NOMO-1 (cell line): ENCODE results near the gene SS18.
"Not testable (repeated sequence)": the region's sequence is repeated elsewhere in the genome, so short reads cannot be mapped to it uniquely, and the experiment has no call there.

ENCODE experiments used
- DNase-seq, 2 experiments: peaks; one replicate each; lab custom pipeline; 2025; ENCODE audit not compliant: unreplicated experiment in 2 of 2; lab: John Stamatoyannopoulos, UW

SS18 gene, protein sequence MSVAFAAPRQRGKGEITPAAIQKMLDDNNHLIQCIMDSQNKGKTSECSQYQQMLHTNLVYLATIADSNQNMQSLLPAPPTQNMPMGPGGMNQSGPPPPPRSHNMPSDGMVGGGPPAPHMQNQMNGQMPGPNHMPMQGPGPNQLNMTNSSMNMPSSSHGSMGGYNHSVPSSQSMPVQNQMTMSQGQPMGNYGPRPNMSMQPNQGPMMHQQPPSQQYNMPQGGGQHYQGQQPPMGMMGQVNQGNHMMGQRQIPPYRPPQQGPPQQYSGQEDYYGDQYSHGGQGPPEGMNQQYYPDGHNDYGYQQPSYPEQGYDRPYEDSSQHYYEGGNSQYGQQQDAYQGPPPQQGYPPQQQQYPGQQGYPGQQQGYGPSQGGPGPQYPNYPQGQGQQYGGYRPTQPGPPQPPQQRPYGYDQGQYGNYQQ

DNA sequence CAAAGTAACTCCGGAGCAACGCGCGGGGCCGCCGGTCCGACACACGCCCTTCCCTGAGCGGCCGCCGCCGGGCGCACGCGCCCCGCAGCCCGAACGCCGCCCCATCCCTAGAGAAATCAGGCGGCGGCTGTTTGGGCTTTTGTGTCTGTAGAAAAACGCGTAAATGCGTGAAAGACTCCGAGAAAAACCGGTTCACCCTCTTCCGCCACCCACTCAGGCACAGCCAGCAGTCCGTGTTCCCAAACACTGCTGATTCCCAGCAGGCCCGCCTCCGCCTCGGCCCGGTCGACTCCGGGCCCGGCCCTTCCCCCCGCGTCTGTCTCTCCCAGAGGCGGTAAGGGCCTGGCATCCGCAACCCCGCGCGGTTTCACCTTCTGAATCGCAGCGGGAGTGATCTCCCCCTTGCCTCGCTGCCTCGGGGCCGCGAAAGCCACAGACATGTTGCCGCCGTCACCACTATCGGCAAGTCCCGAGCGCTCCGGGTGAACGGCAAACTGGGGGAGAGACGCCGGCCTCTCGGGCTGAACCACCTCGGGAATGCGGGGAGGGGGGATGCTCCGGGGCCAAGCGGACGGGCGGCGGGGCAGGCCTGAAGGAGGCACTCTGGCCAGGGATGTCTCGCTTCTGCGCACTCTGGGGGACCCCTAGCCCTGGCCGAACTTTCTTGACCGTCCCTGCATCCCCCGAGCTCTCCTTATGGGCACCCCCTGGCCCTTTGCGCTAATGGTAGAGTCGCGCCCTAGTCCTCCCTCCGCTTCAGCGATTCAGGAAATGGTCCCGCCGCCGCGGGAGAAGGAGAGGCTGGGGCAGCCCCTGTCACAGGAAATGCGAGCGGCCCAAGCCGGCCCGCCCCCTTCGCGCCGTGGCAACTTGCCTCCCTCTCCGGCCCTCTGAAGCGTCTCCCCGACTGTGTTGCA, at the start of gene SS18:
SS18 (minus strand) TSS at position 484 of the 917 bp plus-strand sequence; CDS start at position 440, 44 bp downstream.
- peak; percentile 90 to 97 for DNase-seq

DNA sequence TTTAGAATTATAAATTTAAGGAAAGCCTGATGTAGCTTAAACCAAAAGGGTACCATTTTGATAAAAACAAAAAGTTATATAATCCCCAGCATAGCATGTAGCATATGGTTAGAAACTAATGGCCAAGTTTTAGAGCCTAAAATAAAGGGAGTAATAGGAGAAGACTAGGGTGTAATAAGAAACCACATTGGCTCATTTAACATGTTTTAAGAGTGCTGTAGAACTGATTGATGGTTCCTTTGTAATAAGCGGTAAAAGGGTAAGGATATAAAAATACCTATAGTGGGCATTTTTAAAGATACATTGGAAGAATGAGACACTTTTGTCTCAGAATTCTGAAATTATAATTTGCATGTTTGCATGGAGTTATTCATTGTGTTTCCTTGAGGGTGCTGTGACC, 45.1 kb upstream of the SS18 start:
- no peak for DNase-seq

DNA sequence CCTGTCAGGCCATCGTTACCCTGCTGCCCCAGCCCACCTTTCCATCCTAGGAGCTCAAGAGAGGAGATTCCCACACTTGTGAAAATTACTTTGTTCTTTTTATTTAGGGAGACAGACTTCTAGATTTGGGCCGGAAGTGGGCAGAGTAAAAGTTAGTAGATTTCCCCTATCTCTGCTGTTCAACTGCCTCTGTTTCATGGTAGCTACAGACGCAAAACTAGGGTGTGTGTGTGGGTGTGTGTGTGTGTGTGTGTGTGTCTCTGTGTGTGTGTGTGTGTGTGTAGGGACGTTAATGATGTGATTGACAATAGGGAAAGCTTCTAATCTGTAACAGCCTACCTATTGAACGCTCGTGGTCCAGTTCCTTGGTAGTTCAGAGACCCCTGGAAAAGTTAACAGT, 43.7 kb upstream of the SS18 start:
- DNase-seq = peak; percentile 4 to 41

- peak; percentile 60 to 67 for DNase-seq
These were observed 43.2 kb upstream of the SS18 start, which contains the start of gene PSMA8 for GRCh38 chr18:26133652-26134051. TSS of gene PSMA8 (plus strand) at chr18:26133869. CDS start at chr18:26133966, 97 bp downstream.

DNA sequence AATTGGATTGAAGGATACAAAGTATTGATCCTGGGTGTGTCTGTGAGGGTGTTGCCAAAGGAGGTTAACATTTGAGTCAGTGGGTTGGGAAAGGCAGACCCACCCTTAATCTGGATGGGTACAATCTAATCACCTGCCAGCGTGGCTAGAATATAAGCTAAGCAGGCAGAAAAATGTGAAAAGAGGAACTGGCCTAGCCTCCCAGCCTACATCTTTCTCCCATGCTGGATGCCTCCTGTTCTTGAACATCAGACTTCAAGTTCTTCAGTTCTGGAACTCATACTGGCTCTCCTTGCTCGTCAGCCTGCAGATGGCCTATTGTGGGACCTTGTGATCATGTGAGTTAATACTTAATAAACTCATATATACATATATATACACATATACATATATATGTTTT, 37.8 kb upstream of the SS18 start:
- DNase-seq = not testable (repeated sequence)

- no peak for DNase-seq
These were observed 37.4 kb upstream of the SS18 start for GRCh38 chr18:26127786-26128185.

GRCh38 chr18:26121994-26122393, 31.6 kb upstream of the SS18 start:
- DNase-seq = not testable (repeated sequence)

DNA sequence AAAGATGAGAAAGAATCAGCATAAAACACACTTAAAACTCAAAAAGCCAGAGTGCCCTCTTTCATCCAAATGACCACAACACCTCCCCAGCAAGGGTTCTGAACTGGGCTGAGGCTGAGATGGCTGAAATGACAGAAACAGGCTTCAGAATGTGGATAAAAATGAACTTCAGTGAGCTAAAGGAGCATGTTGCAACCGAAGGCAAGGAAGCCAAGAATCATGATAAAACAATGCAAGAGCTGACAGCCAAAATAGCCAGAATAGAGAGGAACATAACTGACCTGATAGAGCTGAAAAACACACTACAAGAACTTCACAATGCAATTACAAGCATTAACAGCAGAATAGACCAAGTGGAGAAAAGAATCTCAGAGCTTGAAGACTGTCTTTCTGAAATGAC, 31.1 kb upstream of the SS18 start:
- DNase-seq = no peak

DNA sequence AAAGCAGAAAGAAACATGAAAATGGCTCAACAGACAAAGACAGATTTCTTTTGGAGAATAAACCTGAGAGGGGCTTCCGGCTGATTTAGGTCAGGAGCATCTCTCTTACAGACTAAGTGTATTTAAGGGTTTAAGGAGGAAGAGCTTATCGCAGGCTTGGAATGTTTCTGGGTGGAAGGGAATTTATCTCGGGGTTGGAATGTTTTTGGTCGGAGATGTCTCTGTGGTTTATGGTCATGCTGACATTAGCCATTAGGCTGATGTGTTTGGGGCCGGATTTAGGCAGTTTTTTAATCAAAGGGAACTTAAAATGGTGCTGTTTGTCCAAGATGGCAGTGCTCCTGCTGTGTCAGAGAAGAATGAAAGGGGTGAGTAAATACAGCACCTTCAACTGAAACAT, 28.8 kb upstream of the SS18 start:
- DNase-seq = no peak

DNA sequence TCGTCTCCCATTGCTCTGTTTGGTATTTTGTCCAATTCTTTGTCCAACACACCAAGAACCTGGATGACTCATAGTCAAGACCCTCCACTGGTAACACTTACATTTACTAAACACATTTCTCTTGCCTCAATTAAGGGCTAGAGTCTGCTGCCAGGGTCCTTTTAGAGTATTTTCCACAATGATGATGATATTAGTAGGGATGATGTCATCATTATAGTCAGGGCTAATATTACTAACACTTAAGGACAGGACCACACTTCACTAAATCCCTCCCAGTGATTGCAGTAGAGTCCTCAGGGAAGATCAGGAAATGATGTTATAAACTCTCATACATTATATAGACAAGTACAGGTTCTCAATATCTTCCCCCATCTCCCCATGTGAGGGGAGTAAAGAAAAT, 13.6 kb upstream of the SS18 start:
- DNase-seq = no peak

- no peak for DNase-seq
These were observed 13.2 kb upstream of the SS18 start for GRCh38 chr18:26103579-26103978.

- no peak for DNase-seq
These were observed 7.2 kb upstream of the SS18 start for GRCh38 chr18:26097563-26097962.

DNA sequence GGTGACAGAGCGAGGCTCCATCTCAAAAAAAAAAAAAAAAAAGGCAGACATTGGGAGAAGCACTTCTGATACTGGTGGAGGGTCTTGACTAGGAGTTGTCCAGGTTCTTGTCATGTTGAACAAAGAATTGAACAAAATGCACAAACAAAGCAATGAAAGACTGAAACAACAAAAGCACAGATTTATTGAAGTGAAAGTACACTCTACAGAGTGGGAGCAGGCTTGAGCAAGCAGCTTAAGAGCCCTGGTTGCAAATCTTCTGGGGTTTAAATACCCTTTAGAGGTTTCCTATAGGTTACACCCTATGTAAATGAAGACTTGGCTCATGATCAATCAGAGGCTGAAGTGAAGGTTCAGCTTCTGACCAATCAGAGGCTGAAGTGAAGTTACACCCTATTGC, 6.4 kb upstream of the SS18 start:
- DNase-seq = no peak

DNA sequence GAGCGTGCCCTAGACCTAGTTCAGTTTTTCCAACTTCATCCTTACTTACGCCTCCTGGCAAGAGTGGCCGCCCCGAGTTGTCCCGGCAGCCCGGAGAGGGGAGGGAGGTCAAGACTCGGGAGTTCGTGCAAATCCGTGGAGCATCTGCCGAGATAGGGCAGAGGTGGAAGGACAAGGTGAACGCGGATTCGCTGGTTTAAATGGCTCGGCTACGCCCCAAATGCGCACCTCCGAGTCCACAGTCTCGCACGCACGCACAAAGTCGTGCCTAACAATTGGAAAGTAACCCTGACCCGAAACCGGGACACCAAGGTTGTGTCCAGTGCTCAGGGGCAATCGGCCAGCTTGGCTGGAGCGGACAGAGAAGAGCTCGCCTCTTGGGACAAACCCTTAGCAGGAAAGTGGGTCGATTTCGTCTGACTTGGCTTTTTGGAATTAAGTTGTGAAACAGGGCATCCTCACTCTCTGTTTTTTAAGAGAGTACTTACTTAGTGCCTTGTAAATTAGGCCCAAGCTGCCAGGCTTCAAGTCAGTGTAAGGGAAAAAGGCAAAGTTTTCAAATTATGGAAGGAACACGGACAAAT, 726 bp upstream of the SS18 start:
- peak in 1 of 2 experiments; percentile 75 for DNase-seq

DNA sequence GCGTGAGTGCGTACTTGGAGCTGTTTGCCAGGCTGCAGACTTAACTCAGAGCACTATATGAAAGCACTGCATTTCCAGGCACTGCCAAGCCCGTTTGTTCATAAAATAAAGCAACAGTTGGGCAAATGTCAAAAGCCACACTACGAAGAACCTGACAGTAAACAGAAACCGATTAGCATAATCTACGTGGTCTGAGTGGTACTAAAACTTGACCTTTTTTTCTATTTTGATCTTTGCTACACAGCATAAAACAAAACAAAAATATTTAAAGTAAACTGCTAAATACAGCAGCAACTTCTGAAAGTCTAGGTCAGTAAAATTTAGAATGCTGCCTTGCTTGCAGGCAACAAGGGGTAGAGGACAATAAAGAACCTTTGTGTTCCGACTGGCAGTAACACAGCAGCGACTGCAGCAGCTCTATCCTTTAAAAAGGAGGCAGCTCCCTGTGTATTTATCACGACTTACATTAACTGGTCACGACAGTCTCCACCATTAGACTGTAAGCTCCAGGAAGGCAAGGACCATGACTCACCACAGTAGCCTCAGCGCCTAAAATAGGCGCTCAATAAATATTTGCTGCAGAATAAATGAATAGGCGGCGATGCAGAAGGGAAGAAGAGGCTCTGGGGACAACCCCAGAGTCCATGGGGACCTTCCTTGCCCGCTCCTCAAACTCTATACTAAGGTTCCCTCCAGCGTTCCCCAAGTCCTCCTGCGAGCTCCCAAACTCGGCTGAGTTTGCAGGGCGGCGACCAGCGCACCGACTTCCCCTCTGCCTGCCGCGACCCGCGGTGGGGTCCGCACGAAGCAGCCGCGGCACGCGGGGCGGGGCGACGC, 902 bp downstream of the SS18 start:
- DNase-seq = peak in 1 of 2 experiments; percentile 24

DNA sequence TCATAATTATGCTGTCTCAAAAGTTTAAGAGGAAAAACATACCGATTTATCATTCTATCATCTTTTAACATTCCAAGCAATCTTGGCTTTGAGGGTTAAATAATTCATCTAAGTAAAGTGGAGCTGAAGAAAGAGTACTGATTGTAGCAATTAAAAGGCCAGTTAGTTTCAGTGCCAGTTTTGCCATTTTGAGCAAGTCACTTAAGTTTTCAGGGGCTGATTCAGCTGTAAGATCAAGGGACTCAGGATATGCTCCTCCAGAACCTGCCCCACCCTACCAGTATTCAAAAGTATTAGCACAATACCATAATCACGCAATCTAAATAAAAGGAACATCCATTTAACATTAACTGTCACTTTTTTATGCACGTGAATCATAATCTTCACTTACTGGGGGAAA, 1.9 kb downstream of the SS18 start:
- peak in 1 of 2 experiments; percentile 5 for DNase-seq

DNA sequence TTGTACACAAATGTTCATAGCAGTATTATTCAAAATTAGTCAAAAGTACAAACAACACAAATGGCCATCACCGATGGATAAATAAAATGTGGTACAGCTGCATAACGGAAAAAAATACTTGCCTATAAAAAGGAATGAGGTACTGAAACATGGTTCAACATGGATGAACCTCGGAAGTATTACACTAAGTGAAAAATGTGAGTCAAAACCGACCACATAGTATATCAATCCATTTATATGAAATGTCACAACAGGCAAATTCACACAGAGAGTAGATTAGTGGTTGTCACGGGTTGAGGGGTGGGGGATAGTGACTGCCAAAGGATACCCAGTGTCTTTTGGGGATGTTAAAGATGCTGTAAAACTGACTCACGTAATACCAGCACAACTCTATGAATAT, 3.5 kb downstream of the SS18 start:
- no peak for DNase-seq

- DNase-seq = no peak
These were observed 5.4 kb downstream of the SS18 start for GRCh38 chr18:26085056-26085455.

DNA sequence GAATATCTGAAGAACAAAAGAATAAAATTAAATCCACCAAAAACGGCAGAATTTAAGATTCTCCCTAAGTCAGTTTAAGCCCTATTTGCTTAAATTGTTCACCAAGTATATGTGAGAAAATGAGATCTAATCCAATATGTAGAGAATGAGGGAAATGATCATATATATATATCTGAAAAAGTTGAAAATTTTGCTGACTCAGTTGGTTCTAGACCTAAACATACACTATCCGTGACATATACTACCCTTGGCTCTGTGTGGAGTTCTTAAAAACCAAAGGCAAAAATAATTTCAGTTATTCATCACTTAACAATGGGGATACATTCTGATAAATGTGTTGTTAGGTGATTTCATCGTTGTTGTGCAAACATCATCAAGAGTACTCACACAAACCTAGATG, 7.3 kb downstream of the SS18 start:
- no peak for DNase-seq

DNA sequence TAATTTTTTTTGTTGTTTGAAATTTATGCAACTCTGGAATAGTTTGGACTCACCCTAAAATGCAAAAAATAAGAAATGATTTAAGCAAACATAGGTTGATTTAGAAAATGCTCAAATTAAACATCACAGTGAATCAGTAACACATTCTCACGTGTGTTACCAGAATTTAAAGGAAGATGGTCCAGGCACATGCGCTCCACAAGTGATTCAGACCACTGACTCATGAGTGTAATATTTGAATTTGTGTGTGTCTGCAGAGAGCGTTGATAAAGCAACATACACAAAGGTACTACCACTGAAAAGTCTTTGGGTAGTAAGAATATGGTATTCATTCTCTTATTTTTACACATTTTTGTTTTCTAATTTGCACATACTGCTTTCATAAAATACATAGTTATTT, 7.9 kb downstream of the SS18 start:
- no peak for DNase-seq
